ENCODE results near the gene R3HDM1.

DNA sequence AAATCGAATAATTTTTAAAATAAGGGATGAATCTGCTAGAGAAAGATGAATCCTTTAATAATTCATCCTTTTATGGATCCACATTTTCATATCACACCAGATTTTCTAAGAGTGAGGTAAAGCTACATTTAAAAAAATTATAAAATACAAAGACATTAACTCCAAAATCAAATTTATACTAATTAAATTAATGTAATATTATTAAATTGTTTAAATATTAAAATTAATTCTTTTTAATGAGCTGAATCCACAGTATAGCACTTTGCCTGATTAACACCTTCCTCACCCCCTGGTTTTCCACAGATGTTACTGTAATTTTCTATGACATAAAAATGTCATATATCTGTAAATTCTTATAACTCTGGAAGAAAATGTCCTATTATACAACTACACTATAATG lies 26.5 kb upstream of the R3HDM1 start:
- TF ChIP-seq, protein P1, sequence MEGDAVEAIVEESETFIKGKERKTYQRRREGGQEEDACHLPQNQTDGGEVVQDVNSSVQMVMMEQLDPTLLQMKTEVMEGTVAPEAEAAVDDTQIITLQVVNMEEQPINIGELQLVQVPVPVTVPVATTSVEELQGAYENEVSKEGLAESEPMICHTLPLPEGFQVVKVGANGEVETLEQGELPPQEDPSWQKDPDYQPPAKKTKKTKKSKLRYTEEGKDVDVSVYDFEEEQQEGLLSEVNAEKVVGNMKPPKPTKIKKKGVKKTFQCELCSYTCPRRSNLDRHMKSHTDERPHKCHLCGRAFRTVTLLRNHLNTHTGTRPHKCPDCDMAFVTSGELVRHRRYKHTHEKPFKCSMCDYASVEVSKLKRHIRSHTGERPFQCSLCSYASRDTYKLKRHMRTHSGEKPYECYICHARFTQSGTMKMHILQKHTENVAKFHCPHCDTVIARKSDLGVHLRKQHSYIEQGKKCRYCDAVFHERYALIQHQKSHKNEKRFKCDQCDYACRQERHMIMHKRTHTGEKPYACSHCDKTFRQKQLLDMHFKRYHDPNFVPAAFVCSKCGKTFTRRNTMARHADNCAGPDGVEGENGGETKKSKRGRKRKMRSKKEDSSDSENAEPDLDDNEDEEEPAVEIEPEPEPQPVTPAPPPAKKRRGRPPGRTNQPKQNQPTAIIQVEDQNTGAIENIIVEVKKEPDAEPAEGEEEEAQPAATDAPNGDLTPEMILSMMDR (IDR thresholded peaks at IDR 0.05): no peak
- no peak for TF ChIP-seq POLR2A (IDR thresholded peaks at IDR 0.05)
- no peak for TF ChIP-seq POLR2AphosphoS5 (IDR thresholded peaks at IDR 0.05)
